ENCODE data around the gene APMAP. TPM values are rescaled to one million over a fixed set of nuclear protein-coding genes. Genes with fewer than 3 reads are reported as not detected.

The APMAP gene
- total RNA-seq, 1 experiment from 2014 or later, result 75.3 TPM

GRCh38 chr20:24936526-24937407 lies 55.8 kb downstream of the APMAP start:
- Mint-ChIP-seq H3K27ac (ENCODE audit: low read depth, unreplicated experiment) (no peak overlapping the region), H3K9me3 (ENCODE audit: unreplicated experiment) (no peaks in the 10 kb centered on the region), H3K36me3 (ENCODE audit: insufficient read depth, unreplicated experiment) (no peaks in the 10 kb centered on the region), H3K27me3 (ENCODE audit: insufficient read depth, unreplicated experiment) (no peaks in the 10 kb centered on the region), H3K4me1 (ENCODE audit: insufficient read depth, unreplicated experiment) (no peaks in the 10 kb centered on the region), H3K4me3 (ENCODE audit: unreplicated experiment) (no peak overlapping the region)
- intact Hi-C loops (cut with micrococcal nuclease), result no loop called here
- no peak for DNase-seq (ENCODE audit: unreplicated experiment)
- no peak for TF ChIP-seq CTCF (IDR thresholded peaks at IDR 0.05; ENCODE audit: unreplicated experiment)
- ChIA-PET POLR2A (no interaction called here), CTCF (interaction anchor here (0.5 kb wide), 1 partner anchor 704 kb away, joined by 4 read pairs; no protein-coding TSS in a partner anchor)
- no TSS peak for BruUV-seq (replicated peaks)

GRCh38 chr20:24935766-24936525 lies 56.6 kb downstream of the APMAP start:
- peaks cover under 1% of the 10 kb centered on the region for H3K4me1 Mint-ChIP-seq (ENCODE audit: insufficient read depth, unreplicated experiment)
- no peak for DNase-seq (ENCODE audit: unreplicated experiment)
- ChIA-PET CTCF (interaction anchor here (0.6 kb wide), 1 partner anchor 460 kb away, joined by 3 read pairs; no protein-coding TSS in a partner anchor), POLR2A (no interaction called here)
- TF ChIP-seq CTCF (IDR thresholded peaks at IDR 0.05; ENCODE audit: unreplicated experiment), result no peak
- BruUV-seq (replicated peaks), result no TSS peak
- no peak overlapping the region for H3K27ac Mint-ChIP-seq (ENCODE audit: low read depth, unreplicated experiment)
- intact Hi-C loops (cut with micrococcal nuclease), result no loop called here
- no peak overlapping the region for H3K4me3 Mint-ChIP-seq (ENCODE audit: unreplicated experiment)
- H3K36me3 Mint-ChIP-seq (ENCODE audit: insufficient read depth, unreplicated experiment), result no peaks in the 10 kb centered on the region
- H3K27me3 Mint-ChIP-seq (ENCODE audit: insufficient read depth, unreplicated experiment), result no peaks in the 10 kb centered on the region
- H3K9me3 Mint-ChIP-seq (ENCODE audit: unreplicated experiment), result no peaks in the 10 kb centered on the region

GRCh38 chr20:24935140-24935539 lies 57.4 kb downstream of the APMAP start:
- POLR2A ChIA-PET, result no interaction called here
- no peak for TF ChIP-seq CTCF (IDR thresholded peaks at IDR 0.05; ENCODE audit: unreplicated experiment)
- intact Hi-C loops (cut with micrococcal nuclease), result no loop called here
- Mint-ChIP-seq H3K36me3 (ENCODE audit: insufficient read depth, unreplicated experiment) (no peaks in the 10 kb centered on the region), H3K27me3 (ENCODE audit: insufficient read depth, unreplicated experiment) (no peaks in the 10 kb centered on the region), H3K4me1 (ENCODE audit: insufficient read depth, unreplicated experiment) (peaks cover 8% of the 10 kb centered on the region), H3K4me3 (ENCODE audit: unreplicated experiment) (no peak overlapping the region), H3K9me3 (ENCODE audit: unreplicated experiment) (no peaks in the 10 kb centered on the region), H3K27ac (ENCODE audit: low read depth, unreplicated experiment) (no peak overlapping the region)
- no TSS peak for BruUV-seq (replicated peaks)
- no peak for DNase-seq (ENCODE audit: unreplicated experiment)
- CTCF ChIA-PET, result interaction anchor here (0.6 kb wide), 1 partner anchor 459 kb away, joined by 3 read pairs; no protein-coding TSS in a partner anchor

GRCh38 chr20:24934716-24935115 lies 57.8 kb downstream of the APMAP start:
- no TSS peak for BruUV-seq (replicated peaks)
- TF ChIP-seq CTCF (IDR thresholded peaks at IDR 0.05; ENCODE audit: unreplicated experiment), result no peak
- Mint-ChIP-seq H3K27ac (ENCODE audit: low read depth, unreplicated experiment) (no peak overlapping the region), H3K27me3 (ENCODE audit: insufficient read depth, unreplicated experiment) (no peaks in the 10 kb centered on the region), H3K4me1 (ENCODE audit: insufficient read depth, unreplicated experiment) (peaks cover 13% of the 10 kb centered on the region), H3K36me3 (ENCODE audit: insufficient read depth, unreplicated experiment) (no peaks in the 10 kb centered on the region), H3K4me3 (ENCODE audit: unreplicated experiment) (no peak overlapping the region), H3K9me3 (ENCODE audit: unreplicated experiment) (no peaks in the 10 kb centered on the region)
- DNase-seq (ENCODE audit: unreplicated experiment), result no peak
- CTCF ChIA-PET, result interaction anchor here (0.6 to 1.3 kb wide), 2 partner anchors 42 to 49 kb away, joined by 3 read pairs; no protein-coding TSS in a partner anchor
- intact Hi-C loops (cut with micrococcal nuclease), result no loop called here
- POLR2A ChIA-PET, result no interaction called here

Measured in MCF 10A (cell line).